Loucy (cell line): ENCODE measurements around the gene SRCIN1.

ENCODE experiments used
- H2AFZ ChIP-seq: fragments of 200-600 bp; sonication (generic); 2 replicates; pipeline ENCODE4 v1.6.0; 2016; ENCODE audit warnings: antibody characterized with exemption, mild to moderate bottlenecking, low read length, moderate library complexity
- H3F3A ChIP-seq: fragments of 200-600 bp; 2 replicates; pipeline ENCODE4 v1.6.0; 2016; ENCODE audit warnings: antibody characterized with exemption, low read depth, mild to moderate bottlenecking
- H3K27me3 ChIP-seq: fragments of 200-600 bp; sonication (generic); 2 replicates; pipeline ENCODE4 v1.6.1; 2014; ENCODE audit warnings: low read length, mild to moderate bottlenecking; ENCODE audit not compliant: insufficient read depth, poor library complexity, severe bottlenecking
- H3K36me3 ChIP-seq: fragments of 200-600 bp; sonication (generic); 2 replicates; pipeline ENCODE4 v1.6.1; 2016; ENCODE audit warnings: low read length; ENCODE audit not compliant: insufficient read depth
- H3K4me1 ChIP-seq: fragments of 200-600 bp; sonication (generic); 2 replicates; pipeline ENCODE4 v1.5.1; 2014; ENCODE audit warnings: low read length, mild to moderate bottlenecking; ENCODE audit not compliant: insufficient read depth, poor library complexity, severe bottlenecking
- H3K4me2 ChIP-seq: fragments of 200-600 bp; sonication (generic); 2 replicates; pipeline ENCODE4 v1.6.0; 2014; ENCODE audit warnings: antibody characterized with exemption, low read length, low read depth, mild to moderate bottlenecking; ENCODE audit not compliant: poor library complexity, severe bottlenecking
- H3K4me3 ChIP-seq: fragments of 200-600 bp; sonication (generic); 2 replicates; pipeline ENCODE4 v1.5.1; 2014; ENCODE audit warnings: low read length, mild to moderate bottlenecking, mixed read lengths; ENCODE audit not compliant: poor library complexity, severe bottlenecking
- H3K79me2 ChIP-seq: fragments of 200-600 bp; sonication (generic); 2 replicates; pipeline ENCODE4 v1.6.1; 2014; ENCODE audit warnings: low read length; ENCODE audit not compliant: insufficient read depth
- H3K9ac ChIP-seq: fragments of 200-600 bp; sonication (generic); 2 replicates; pipeline ENCODE4 v1.6.0; 2014; ENCODE audit warnings: mild to moderate bottlenecking, low read depth, low read length, moderate library complexity; ENCODE audit not compliant: poor library complexity, severe bottlenecking
- H3K9me2 ChIP-seq: fragments of 200-600 bp; sonication (generic); replicated peaks from 2 replicates; pipeline ENCODE4 v1.6.1; 2016; ENCODE audit warnings: low read depth, low read length, mixed read lengths
- H3K9me3 ChIP-seq: fragments of 200-600 bp; sonication (generic); 2 replicates; pipeline ENCODE4 v1.6.1; 2014; ENCODE audit warnings: mild to moderate bottlenecking, antibody characterized with exemption, low read length, low read depth; ENCODE audit not compliant: insufficient read depth
- H4K20me1 ChIP-seq: fragments of 200-600 bp; sonication (generic); 2 replicates; pipeline ENCODE4 v1.6.0; 2014; ENCODE audit warnings: antibody characterized with exemption, low read length, mild to moderate bottlenecking; ENCODE audit not compliant: insufficient read depth, poor library complexity, severe bottlenecking
- CTCF ChIP-seq: fragments of 200-600 bp; sonication (generic); conservative IDR thresholded peaks from 2 replicates; pipeline ENCODE4 v1.5.1; 2014; ENCODE audit warnings: mild to moderate bottlenecking, antibody characterized with exemption, low read length
- EZH2phosphoT487 ChIP-seq: fragments of 200-600 bp; IDR thresholded peaks from 2 replicates; pipeline ENCODE4 v1.6.1; 2018; ENCODE audit warnings: antibody characterized with exemption, mild to moderate bottlenecking, moderate library complexity, borderline replicate concordance

Gene SRCIN1

GRCh38 chr17:38545531-38546225 is 60.1 kb downstream of the SRCIN1 start:
- Histone ChIP-seq H3K9ac (no peak overlapping the region), H3K9me2 (no peaks in the 10 kb centered on the region), H3K36me3 (no peaks in the 10 kb centered on the region), H3K4me1 (no peaks in the 10 kb centered on the region), H3K4me3 (no peak overlapping the region), H4K20me1 (no peaks in the 10 kb centered on the region), H3K9me3 (no peaks in the 10 kb centered on the region), H3F3A (no peaks in the 10 kb centered on the region), H3K27me3 (no peaks in the 10 kb centered on the region), H3K4me2 (no peak overlapping the region), H2AFZ (no peak overlapping the region), H3K79me2 (no peaks in the 10 kb centered on the region)
- TF ChIP-seq CTCF (no peak), EZH2phosphoT487 (no peak)

- H3K4me2 ChIP-seq, result no peak overlapping the region
- H3K27me3 ChIP-seq, result no peaks in the 10 kb centered on the region
These were observed 60.9 kb downstream of the SRCIN1 start for GRCh38 chr17:38544839-38545209.

GRCh38 chr17:38544175-38544838 is 61.4 kb downstream of the SRCIN1 start:
- H3K36me3 ChIP-seq, result no peaks in the 10 kb centered on the region
- no peaks in the 10 kb centered on the region for H3K4me1 ChIP-seq
- H3F3A ChIP-seq, result no peaks in the 10 kb centered on the region
- H3K9me2 ChIP-seq, result no peaks in the 10 kb centered on the region
- TF ChIP-seq EZH2phosphoT487 (no peak), CTCF (no peak)
- no peak overlapping the region for H3K4me2 ChIP-seq
- no peak overlapping the region for H3K4me3 ChIP-seq
- H3K9me3 ChIP-seq, result no peaks in the 10 kb centered on the region
- no peaks in the 10 kb centered on the region for H4K20me1 ChIP-seq
- no peak overlapping the region for H3K9ac ChIP-seq
- H3K27me3 ChIP-seq, result no peaks in the 10 kb centered on the region
- no peaks in the 10 kb centered on the region for H3K79me2 ChIP-seq
- no peak overlapping the region for H2AFZ ChIP-seq

More at GRCh38 chr17:38544839-38545209, 60.9 kb downstream of the SRCIN1 start:
- Histone ChIP-seq H3K4me3 (no peak overlapping the region), H3K36me3 (no peaks in the 10 kb centered on the region), H3K9ac (no peak overlapping the region), H3K9me2 (no peaks in the 10 kb centered on the region), H3K79me2 (no peaks in the 10 kb centered on the region), H4K20me1 (no peaks in the 10 kb centered on the region), H3F3A (no peaks in the 10 kb centered on the region), H2AFZ (no peak overlapping the region), H3K9me3 (no peaks in the 10 kb centered on the region), H3K4me1 (no peaks in the 10 kb centered on the region)
- no peak for TF ChIP-seq CTCF
- no peak for TF ChIP-seq EZH2phosphoT487
